ENCODE data around the gene HSD17B7.

The HSD17B7 gene

DNA sequence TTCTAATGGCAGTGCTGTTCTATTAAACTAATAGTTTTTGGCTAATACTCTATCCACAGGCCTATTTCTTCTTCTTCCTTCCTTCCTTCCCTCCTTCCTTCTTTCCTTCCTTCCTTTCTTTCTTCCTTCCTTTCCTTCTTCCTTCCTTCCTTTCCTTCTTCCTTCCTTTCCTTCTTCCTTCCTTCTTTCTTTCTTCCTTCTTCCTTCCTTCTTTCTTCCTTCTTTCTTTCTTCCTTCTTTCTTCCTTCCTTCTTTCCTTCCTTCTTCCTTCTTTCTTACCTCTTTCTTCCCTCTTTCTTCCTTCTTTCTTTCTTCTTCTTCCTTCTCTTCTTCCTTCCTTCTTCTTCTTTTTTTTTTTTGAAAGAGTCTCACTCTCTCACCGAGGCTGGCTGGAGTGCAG is 38.8 kb downstream of the HSD17B7 start:
- Histone ChIP-seq H3K27ac (no peak overlapping the region), H3K4me3 (no peak overlapping the region)
- DNase-seq (ENCODE audit: low spot score): no peak
- TF ChIP-seq, protein P1, sequence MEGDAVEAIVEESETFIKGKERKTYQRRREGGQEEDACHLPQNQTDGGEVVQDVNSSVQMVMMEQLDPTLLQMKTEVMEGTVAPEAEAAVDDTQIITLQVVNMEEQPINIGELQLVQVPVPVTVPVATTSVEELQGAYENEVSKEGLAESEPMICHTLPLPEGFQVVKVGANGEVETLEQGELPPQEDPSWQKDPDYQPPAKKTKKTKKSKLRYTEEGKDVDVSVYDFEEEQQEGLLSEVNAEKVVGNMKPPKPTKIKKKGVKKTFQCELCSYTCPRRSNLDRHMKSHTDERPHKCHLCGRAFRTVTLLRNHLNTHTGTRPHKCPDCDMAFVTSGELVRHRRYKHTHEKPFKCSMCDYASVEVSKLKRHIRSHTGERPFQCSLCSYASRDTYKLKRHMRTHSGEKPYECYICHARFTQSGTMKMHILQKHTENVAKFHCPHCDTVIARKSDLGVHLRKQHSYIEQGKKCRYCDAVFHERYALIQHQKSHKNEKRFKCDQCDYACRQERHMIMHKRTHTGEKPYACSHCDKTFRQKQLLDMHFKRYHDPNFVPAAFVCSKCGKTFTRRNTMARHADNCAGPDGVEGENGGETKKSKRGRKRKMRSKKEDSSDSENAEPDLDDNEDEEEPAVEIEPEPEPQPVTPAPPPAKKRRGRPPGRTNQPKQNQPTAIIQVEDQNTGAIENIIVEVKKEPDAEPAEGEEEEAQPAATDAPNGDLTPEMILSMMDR (IDR thresholded peaks at IDR 0.05): no peak

DNA sequence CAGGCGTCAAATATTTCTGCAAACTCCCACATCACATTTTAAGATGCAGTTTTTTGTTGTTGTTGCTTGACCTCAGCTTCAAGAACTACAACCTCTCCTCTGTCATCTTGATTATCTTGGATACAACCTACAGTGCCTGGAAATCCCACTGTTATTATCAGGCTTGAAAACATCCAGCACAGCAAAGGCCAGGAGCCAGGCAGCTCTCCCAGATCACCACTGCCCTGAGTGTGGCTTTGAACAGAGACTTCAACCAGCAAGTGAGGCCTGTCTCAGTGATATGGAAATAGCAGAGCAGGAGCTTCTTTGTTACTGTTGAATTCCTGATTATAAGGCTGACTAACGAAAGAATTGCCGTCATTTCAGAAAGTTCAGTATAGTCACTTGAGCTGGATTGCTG is 42.0 kb downstream of the HSD17B7 start:
- DNase-seq (ENCODE audit: low spot score): no peak
- Histone ChIP-seq H3K27ac (no peak overlapping the region), H3K4me3 (no peak overlapping the region)
- TF ChIP-seq, protein P1 (IDR thresholded peaks at IDR 0.05): no peak

DNA sequence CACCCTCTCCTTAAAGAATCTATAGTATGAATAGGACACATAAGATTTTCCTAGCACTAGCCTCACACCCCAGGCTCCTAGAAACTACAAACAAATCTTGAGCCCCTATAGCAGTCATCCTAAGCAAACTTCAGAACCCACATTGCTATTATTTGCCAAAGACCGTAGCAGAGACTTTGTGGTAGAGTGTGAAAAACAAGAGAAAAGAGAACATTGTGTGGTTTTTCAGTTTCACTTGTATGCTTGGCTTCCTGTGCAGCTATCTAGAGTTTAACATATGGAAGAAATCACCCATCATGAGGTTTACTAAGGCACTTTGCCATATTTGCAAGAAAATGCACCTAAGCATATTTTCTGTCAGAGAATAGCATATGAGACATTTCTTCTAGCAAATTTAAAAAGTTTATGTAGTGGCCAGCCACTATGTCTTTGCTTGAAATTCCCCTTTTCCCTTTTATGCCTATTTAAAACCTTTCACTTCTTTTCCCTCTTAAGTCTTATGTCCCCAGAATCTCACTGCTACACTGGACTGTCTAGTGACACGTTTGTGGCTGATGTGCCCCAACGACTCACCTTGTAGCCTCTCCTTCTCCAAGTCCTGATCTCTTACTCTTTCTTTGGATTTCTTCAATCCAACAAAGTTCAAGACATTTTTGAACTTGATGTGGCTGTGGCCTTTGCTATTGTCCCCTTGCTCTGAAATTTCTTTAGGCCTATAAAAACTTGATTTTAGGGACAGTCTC is 44.8 kb downstream of the HSD17B7 start:
- H3K27ac ChIP-seq: no peak overlapping the region
- no peak for DNase-seq (ENCODE audit: low spot score)
- no peak overlapping the region for H3K4me3 ChIP-seq
- TF ChIP-seq, protein P1 (IDR thresholded peaks at IDR 0.05): no peak

DNA sequence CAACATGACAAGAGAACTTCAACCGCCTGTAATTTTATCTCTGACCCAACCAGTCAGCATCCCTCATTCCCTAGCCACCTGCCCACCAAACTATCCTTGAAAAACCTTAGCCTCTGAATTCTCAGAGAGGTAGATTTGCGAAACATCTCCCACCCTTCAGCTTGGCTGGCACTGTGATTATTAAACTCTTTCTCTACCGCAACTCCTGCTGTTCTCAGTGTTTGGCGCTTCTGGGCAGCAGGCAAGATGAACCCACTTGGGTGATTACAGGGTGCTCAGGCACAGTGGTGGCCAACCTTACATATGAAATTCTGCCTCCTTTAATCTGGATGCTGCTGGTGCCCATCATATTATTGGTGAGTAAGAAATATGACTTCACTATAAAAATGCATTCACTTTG is 48.4 kb downstream of the HSD17B7 start:
- Histone ChIP-seq H3K4me3 (no peak overlapping the region), H3K27ac (no peak overlapping the region)
- TF ChIP-seq, protein P1 (IDR thresholded peaks at IDR 0.05): no peak
- no peak for DNase-seq (ENCODE audit: low spot score)

DNA sequence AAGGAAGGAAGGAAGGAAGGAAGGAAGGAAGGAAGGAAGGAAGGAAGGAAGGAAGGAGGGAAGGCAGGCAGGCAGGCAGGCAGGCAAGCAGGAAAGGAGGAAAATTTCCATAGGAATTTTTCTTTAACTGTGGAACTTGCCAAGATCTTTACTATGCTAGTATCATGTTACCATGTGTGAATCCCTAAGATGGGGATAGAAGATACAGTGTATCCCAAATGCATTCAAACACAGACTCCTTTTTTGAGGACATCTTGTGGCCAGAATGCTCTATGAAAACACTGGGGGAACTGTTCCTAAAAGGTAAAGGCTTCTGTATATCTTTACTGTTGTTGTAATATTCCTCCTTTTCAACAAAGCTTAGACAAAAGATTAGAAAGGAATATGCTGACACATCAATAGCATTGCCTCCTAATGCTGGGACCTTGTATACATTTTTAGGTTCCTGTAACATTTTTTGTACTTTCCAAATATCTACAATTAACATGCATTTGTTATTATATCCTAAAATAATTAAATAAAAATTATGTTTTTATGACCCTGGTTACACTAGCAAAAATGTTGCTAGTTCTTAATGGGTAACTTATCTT is 49.8 kb downstream of the HSD17B7 start:
- Histone ChIP-seq H3K4me3 (no peak overlapping the region), H3K27ac (no peak overlapping the region)
- DNase-seq (ENCODE audit: low spot score): no peak
- TF ChIP-seq, protein P1 (IDR thresholded peaks at IDR 0.05): no peak

DNA sequence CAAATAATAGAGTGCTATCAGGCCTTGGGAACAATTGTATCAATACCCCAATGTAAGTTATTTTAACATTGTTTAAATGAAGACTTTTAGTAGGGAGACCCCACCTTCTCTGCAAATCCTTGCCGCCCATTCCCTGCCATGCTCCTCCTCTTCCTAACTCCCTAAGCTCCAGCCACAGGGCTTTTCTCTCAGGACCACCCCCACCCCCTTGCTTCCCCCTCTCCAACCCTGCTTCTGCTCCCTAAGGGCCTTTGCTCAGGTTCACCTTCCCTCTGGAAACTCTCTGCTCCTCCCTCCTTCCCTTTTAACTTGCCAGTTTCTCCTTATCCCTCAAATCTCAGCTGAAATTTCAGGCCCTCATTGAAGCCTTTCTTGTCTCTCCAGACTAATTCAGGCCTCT is 53.7 kb downstream of the HSD17B7 start:
- Histone ChIP-seq H3K27ac (no peak overlapping the region), H3K4me3 (no peak overlapping the region)
- TF ChIP-seq, protein P1 (IDR thresholded peaks at IDR 0.05): no peak
- DNase-seq (ENCODE audit: low spot score): no peak
